DOHH2 (cell line): ENCODE measurements around the gene C2orf74.
"Not testable (repeated sequence)": the region's sequence is repeated elsewhere in the genome, so short reads cannot be mapped to it uniquely, and the experiment has no call there.

Source experiments
- H3F3A ChIP-seq: fragments of 200-600 bp; sonication (generic), shearing (Covaris generic); 2 replicates; pipeline ENCODE4 v1.6.0; 2016; ENCODE audit warnings: antibody characterized with exemption, mild to moderate bottlenecking; ENCODE audit not compliant: control insufficient read depth, insufficient read depth
- H3K27ac ChIP-seq: fragments of 200-600 bp; sonication (generic); 2 replicates; pipeline ENCODE4 v1.5.1; 2014; ENCODE audit warnings: low read depth, mild to moderate bottlenecking, low read length, moderate library complexity
- H3K27me3 ChIP-seq: fragments of 200-600 bp; sonication (generic); 2 replicates; pipeline ENCODE4 v1.6.1; 2014; ENCODE audit warnings: mild to moderate bottlenecking, low read length, mixed read lengths; ENCODE audit not compliant: control insufficient read depth
- H3K36me3 ChIP-seq: fragments of 200-600 bp; sonication (generic); 2 replicates; pipeline ENCODE4 v1.6.1; 2014; ENCODE audit warnings: mild to moderate bottlenecking, low read length, moderate library complexity, mixed read lengths; ENCODE audit not compliant: control insufficient read depth
- H3K4me1 ChIP-seq: fragments of 200-600 bp; sonication (generic); 2 replicates; pipeline ENCODE4 v1.6.1; 2014; ENCODE audit warnings: mild to moderate bottlenecking, low read length, mixed read lengths; ENCODE audit not compliant: control insufficient read depth
- H3K4me2 ChIP-seq: fragments of 200-600 bp; sonication (generic); 2 replicates; pipeline ENCODE4 v1.6.0; 2014; ENCODE audit warnings: mild to moderate bottlenecking, low read length, moderate library complexity
- H3K4me3 ChIP-seq: fragments of 200-600 bp; sonication (generic); 2 replicates; pipeline ENCODE4 v1.5.1; 2014; ENCODE audit warnings: mild to moderate bottlenecking, low read length, mixed read lengths
- H3K79me2 ChIP-seq: fragments of 200-600 bp; sonication (generic); 2 replicates; pipeline ENCODE4 v1.6.1; 2014; ENCODE audit warnings: mild to moderate bottlenecking, low read length, mixed read lengths; ENCODE audit not compliant: control insufficient read depth
- H3K9me2 ChIP-seq: fragments of 200-600 bp; sonication (generic); replicated peaks from 2 replicates; pipeline ENCODE4 v1.6.1; 2014; ENCODE audit warnings: mild to moderate bottlenecking, low read length, mixed read lengths; ENCODE audit not compliant: control insufficient read depth
- H3K9me3 ChIP-seq: fragments of 200-600 bp; sonication (generic); 2 replicates; pipeline ENCODE4 v1.6.1; 2014; ENCODE audit warnings: antibody characterized with exemption, low read length, mixed read lengths; ENCODE audit not compliant: control insufficient read depth, insufficient read depth
- H4K20me1 ChIP-seq: fragments of 200-600 bp; sonication (generic); 2 replicates; pipeline ENCODE4 v1.6.0; 2014; ENCODE audit warnings: low read depth, mild to moderate bottlenecking, antibody characterized with exemption, low read length, moderate library complexity; ENCODE audit not compliant: control insufficient read depth, insufficient read depth
- EZH2phosphoT487 ChIP-seq: fragments of 200-600 bp; sonication (generic); IDR thresholded peaks from 2 replicates; pipeline ENCODE4 v1.6.1; 2017; ENCODE audit warnings: borderline replicate concordance, mild to moderate bottlenecking, antibody characterized with exemption, low read length, moderate library complexity, mixed read lengths
- TF ChIP-seq, protein P1 (sequence below): fragments of 200-600 bp; sonication (generic); IDR thresholded peaks from one replicate; pipeline ENCODE4 v1.5.1; 2014; ENCODE audit warnings: antibody characterized with exemption, mild to moderate bottlenecking, low read depth, low read length; ENCODE audit not compliant: poor library complexity, severe bottlenecking

The C2orf74 gene

DNA sequence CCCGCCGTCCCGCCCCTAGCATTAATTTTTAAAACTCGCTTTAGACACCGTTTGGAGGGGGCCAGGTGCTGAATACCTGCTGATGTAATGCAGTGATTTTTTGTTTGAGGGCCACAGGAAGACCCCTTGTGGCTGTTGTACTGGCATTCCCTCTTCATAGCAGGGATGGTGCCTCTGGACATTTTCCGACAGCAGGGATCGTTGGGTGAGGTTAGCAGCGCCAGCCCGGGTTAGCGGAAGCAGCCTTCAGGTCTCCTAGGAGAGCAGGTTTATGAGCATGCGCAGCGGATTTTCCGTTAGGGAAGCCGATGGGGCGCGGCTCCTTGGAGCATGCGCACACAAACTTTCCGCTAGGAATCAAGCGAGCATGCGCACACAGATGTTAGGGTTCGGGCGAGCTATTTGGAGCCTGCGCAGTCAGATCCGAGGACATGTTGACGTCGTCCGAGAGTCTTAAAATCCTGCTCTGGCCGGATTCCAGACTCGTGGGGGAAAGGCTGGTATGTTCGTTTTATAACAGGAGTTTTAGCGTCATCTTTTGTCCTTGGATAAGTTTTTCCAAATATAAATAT, 17.2 kb upstream of the C2orf74 start:
- Histone ChIP-seq H3K27me3 (no peaks in the 10 kb centered on the region), H3K36me3 (peaks cover 21% of the 10 kb centered on the region), H4K20me1 (no peaks in the 10 kb centered on the region), H3K4me3 (peak overlapping the region; percentile 77), H3K9me3 (no peaks in the 10 kb centered on the region), H3K4me2 (peak overlapping the region; percentile 53), H3F3A (peaks cover 12% of the 10 kb centered on the region; the same call in 1 of the 2 replicates), H3K9me2 (no peaks in the 10 kb centered on the region), H3K79me2 (peaks cover 25% of the 10 kb centered on the region), H3K4me1 (peaks cover 9% of the 10 kb centered on the region), H3K27ac (peak overlapping the region; percentile 28)
- TF ChIP-seq EZH2phosphoT487: no peak
- TF ChIP-seq, protein P1, sequence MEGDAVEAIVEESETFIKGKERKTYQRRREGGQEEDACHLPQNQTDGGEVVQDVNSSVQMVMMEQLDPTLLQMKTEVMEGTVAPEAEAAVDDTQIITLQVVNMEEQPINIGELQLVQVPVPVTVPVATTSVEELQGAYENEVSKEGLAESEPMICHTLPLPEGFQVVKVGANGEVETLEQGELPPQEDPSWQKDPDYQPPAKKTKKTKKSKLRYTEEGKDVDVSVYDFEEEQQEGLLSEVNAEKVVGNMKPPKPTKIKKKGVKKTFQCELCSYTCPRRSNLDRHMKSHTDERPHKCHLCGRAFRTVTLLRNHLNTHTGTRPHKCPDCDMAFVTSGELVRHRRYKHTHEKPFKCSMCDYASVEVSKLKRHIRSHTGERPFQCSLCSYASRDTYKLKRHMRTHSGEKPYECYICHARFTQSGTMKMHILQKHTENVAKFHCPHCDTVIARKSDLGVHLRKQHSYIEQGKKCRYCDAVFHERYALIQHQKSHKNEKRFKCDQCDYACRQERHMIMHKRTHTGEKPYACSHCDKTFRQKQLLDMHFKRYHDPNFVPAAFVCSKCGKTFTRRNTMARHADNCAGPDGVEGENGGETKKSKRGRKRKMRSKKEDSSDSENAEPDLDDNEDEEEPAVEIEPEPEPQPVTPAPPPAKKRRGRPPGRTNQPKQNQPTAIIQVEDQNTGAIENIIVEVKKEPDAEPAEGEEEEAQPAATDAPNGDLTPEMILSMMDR: no peak

DNA sequence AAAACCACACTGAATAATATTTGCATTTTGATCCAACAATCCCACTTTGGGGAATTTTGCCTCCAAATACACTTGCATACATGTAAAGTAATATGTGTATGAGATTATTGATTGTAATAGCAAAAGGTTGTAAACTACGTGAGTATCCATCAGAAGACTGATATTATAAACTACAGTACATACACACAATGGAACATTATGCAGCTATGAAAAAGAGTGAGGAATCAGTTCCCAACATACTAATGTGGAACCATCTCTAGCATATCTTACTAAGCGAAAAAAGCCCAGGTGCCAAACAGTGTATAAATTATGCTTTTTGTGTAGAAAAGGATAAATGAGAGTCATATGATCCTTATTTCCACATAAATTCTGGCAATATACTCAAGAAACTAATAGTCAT, 16.0 kb upstream of the C2orf74 start:
- H3K79me2 ChIP-seq: peaks cover 25% of the 10 kb centered on the region
- peaks cover 12% of the 10 kb centered on the region; the same call in 1 of the 2 replicates for H3F3A ChIP-seq
- no peaks in the 10 kb centered on the region for H4K20me1 ChIP-seq
- no peak overlapping the region for H3K27ac ChIP-seq
- peak overlapping the region; percentile 53 for H3K4me2 ChIP-seq
- peaks cover 9% of the 10 kb centered on the region for H3K4me1 ChIP-seq
- TF ChIP-seq EZH2phosphoT487: no peak
- TF ChIP-seq, protein P1: no peak
- H3K9me3 ChIP-seq: no peaks in the 10 kb centered on the region
- H3K4me3 ChIP-seq: peak overlapping the region; percentile 77
- H3K9me2 ChIP-seq: no peaks in the 10 kb centered on the region
- no peaks in the 10 kb centered on the region for H3K27me3 ChIP-seq
- peaks cover 29% of the 10 kb centered on the region for H3K36me3 ChIP-seq

DNA sequence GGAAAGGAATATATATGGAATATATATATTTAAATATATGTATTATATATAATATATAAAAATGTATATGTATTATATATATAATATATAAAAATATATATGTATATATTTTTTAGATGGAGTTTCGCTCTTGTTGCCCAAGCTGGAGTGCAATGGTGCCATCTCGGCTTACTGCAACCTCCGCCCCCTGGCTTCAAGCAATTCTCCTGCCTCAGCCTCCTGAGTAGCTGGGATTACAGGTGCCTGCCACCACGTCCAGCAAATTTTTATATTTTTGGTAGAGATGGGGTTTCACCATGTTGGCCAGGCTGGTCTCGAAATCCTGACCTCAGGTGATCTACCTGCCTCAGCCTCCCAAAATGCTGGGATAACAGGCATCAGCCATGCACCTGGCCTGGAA, 13.9 kb upstream of the C2orf74 start:
- not testable (repeated sequence) for H3K9me2 ChIP-seq, H3K4me3 ChIP-seq, H3K9me3 ChIP-seq, H4K20me1 ChIP-seq, H3K27me3 ChIP-seq, H3K4me1 ChIP-seq, H3K4me2 ChIP-seq, H3K27ac ChIP-seq
- Histone ChIP-seq H3F3A (peaks cover 12% of the 10 kb centered on the region; the same call in 1 of the 2 replicates), H3K79me2 (peaks cover 25% of the 10 kb centered on the region), H3K36me3 (peaks cover 33% of the 10 kb centered on the region)

DNA sequence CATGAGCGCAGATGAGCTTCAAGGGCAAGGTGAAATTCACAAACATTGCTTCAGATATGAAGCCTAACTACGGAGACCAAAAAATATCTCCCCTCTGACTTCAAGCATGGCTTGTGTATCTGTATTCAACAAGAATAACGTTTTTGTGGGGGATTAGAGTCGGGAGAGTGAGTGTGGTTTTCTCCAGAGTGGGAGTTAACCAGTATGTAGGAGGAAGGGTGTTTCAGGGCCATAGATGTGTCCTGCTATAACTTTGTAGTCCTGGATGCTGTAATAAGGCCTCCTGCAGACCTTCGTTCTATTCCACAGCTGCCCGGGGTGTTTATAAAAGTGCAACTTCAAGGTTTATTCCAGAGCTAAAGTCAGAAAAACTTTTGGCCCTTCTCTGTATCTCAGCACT, 12.9 kb upstream of the C2orf74 start:
- H3K9me2 ChIP-seq: no peaks in the 10 kb centered on the region
- peaks cover 31% of the 10 kb centered on the region for H3K36me3 ChIP-seq
- peaks cover 9% of the 10 kb centered on the region for H3K4me1 ChIP-seq
- peaks cover 6% of the 10 kb centered on the region; the same call in 1 of the 2 replicates for H3F3A ChIP-seq
- TF ChIP-seq, protein P1: no peak
- no peak for TF ChIP-seq EZH2phosphoT487
- no peaks in the 10 kb centered on the region for H4K20me1 ChIP-seq
- H3K4me2 ChIP-seq: no peak overlapping the region
- H3K27ac ChIP-seq: no peak overlapping the region
- no peak overlapping the region for H3K4me3 ChIP-seq
- no peaks in the 10 kb centered on the region for H3K27me3 ChIP-seq
- peaks cover 21% of the 10 kb centered on the region for H3K79me2 ChIP-seq
- no peaks in the 10 kb centered on the region for H3K9me3 ChIP-seq
